HG03442 (cell line): ENCODE results near the gene IL17RC.

Experiments
- ATAC-seq: cut with Tn5 transposase; IDR thresholded peaks from one replicate; pipeline ENCODE4 v1.9.1; 2021; ENCODE audit warnings: mild to moderate bottlenecking, moderate library complexity; ENCODE audit not compliant: unreplicated experiment

IL17RC gene

DNA sequence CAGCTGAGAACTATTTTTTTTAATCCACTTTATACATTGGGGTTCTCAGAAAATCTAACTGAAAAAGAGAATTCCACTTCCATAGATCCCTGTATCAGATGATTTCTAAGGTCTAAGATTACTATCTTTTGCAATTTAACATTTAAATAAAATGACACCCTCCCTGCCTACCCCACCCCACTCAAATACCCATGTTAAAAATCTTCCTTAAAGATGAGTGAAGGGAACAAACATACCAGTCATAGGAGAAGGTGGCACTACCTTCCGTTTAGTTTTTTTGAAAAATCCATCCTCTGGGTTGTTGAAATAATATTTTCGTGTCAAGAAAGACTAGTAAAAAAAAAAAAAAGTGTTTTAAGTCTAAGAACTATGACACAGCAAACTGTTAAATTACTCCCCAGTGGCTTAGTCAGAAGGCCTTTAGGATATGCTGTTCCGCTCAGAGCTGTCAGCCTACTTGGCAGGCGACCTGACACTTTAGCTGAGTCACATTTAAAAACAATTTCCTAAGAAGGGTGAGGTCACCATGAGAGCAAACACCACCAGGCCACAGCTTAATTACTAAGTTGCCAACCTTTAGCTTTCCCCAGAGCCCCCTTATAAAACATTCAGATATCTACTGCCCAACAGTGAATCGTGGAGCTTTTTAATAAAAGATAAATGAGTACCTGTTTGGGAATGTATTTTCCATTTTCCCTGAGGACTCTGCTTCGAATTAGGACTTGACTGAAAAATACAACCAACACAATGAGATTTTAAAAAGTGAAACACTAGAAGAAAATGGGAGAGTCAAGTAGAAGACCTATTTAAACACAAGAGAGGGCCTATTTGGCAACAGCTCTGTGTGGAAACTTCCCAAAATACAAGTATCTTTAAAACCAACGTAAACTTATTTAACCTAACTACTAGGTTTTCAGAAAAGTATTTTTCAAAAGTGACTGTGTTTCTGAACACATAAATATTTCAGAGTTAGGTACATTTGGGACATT, 60.1 kb downstream of the IL17RC start:
- no peak for ATAC-seq

DNA sequence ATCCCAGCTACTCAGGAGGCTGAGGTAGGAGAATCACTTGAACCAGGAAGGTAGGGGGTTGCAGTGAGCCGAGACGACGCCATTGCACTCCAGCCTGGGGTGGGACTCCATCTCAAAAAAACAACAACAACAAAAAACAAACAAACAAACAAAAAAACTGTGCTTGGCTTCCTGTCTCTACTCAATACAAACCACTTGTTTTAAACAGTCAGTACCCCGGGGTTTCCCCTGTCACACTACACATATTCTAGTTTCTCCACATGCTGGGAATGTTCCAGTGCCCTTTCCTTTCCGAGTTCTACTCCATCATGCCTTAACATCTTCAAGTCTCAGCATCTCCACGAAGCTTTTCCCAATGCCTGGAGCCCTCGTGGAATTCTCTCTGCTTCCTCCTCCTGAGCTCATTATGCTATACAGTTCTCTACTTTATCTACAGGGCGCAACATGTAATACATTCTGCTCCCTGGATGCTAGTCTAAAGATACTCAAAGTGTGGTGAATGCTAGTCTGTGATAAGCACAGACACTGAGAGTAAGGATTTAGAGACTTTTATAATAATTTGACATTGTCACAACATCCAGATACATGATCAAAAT, 61.9 kb downstream of the IL17RC start:
- no peak for ATAC-seq

DNA sequence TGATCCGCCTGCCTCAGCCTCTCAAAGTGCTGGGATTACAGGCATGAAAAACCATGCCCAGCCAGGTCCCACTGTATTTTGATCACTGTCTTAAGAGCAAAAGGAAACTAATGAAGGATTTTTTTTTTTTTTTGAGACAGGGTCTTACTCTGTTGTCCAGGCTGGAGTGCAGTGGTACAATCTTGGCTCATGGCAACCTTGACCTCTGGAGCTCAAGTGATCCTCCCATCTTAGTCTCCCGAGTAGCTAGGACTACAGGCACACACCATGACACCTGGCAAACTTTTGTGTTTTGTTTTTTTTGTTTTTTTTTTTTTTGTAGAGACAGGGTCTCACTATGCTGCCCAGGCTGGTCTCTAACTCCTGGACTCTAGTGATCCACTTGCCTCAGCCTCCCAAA, 63.4 kb downstream of the IL17RC start:
- ATAC-seq: no peak
